Duodenal mucosa (tissue), 2 donors: ENCODE measurements around the gene IL17RE.
A peak's percentile ranks its signal among the peaks of the same experiment; 100 is the strongest.

Experiments
- H3K27ac ChIP-seq: one replicate; pipeline ENCODE4 v1.7.0; 2013; ENCODE audit warnings: low read depth, low read length
- H3K27me3 ChIP-seq, 2 donors: one replicate each; pipeline ENCODE4 v1.7.0; 2013; ENCODE audit warnings: low read length in 2 of 2, control low read depth in 1 of 2; ENCODE audit not compliant: insufficient read depth in 2 of 2, control insufficient read depth in 1 of 2
- H3K36me3 ChIP-seq, 2 donors: one replicate each; pipeline ENCODE4 v1.7.0; 2013; ENCODE audit warnings: low read length in 2 of 2, control low read depth in 1 of 2; ENCODE audit not compliant: insufficient read depth in 2 of 2, control insufficient read depth in 1 of 2
- H3K4me1 ChIP-seq, 2 donors: one replicate each; pipeline ENCODE4 v1.7.0; 2013; ENCODE audit warnings: low read length in 2 of 2, control low read depth in 1 of 2; ENCODE audit not compliant: insufficient read depth in 2 of 2, control insufficient read depth in 1 of 2
- H3K4me3 ChIP-seq, 2 donors: one replicate each; pipeline ENCODE4 v1.7.0; 2013; ENCODE audit warnings: low read length in 2 of 2, low read depth in 1 of 2
- H3K9ac ChIP-seq, 2 donors: one replicate each; pipeline ENCODE4 v1.7.0; 2013; ENCODE audit warnings: low read length in 2 of 2, low read depth in 1 of 2
- H3K9me3 ChIP-seq, 2 donors: one replicate each; pipeline ENCODE4 v1.7.0; 2013; ENCODE audit warnings: low read length in 2 of 2, control low read depth in 1 of 2; ENCODE audit not compliant: control insufficient read depth in 1 of 2

IL17RE gene

DNA sequence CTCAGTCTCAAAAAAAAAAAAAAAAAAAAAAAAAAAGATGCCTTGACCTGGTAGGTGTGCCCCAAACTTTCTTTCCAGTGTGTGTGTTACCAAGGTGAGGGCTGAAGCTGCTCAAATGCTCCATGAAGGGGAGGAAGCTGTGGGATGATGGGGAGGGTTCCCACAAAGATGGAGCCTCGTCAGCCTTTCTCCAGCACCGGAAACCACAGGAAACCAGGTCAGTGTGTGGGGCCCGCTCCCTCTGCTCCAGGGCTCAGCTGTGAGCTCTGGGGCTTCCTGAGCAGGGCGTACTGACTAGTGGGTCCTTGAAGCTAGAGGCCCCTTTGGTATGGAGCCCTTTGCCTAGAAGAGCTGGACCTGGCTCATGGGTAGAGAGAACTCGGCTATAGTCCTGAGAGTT is 681 bp upstream of the IL17RE start:
- Histone ChIP-seq H3K4me1 (peaks cover 35 to 42% of the 10 kb centered on the region in 2 donors), H3K27ac (no peak overlapping the region)

GRCh38 chr3:9903238-9903624 is 583 bp downstream of the IL17RE start:
- Histone ChIP-seq H3K4me3 (peak overlapping the region; percentile 78 to 87), H3K27me3 (no peaks in the 10 kb centered on the region), H3K4me1 (peaks cover 36 to 41% of the 10 kb centered on the region in 2 donors), H3K9ac (peak overlapping the region; percentile 86 to 96), H3K27ac (peak overlapping the region; percentile 11), H3K9me3 (no peaks in the 10 kb centered on the region), H3K36me3 (peaks cover 4 to 12% of the 10 kb centered on the region in 2 donors)

More for the DNA sequence above, 681 bp upstream of the IL17RE start:
- Histone ChIP-seq H3K27me3 (no peaks in the 10 kb centered on the region), H3K9ac (peak overlapping the region; percentile 86 to 96), H3K4me3 (peak overlapping the region; percentile 78 to 87), H3K9me3 (no peaks in the 10 kb centered on the region), H3K36me3 (peaks cover 3 to 7% of the 10 kb centered on the region in 2 donors)

DNA sequence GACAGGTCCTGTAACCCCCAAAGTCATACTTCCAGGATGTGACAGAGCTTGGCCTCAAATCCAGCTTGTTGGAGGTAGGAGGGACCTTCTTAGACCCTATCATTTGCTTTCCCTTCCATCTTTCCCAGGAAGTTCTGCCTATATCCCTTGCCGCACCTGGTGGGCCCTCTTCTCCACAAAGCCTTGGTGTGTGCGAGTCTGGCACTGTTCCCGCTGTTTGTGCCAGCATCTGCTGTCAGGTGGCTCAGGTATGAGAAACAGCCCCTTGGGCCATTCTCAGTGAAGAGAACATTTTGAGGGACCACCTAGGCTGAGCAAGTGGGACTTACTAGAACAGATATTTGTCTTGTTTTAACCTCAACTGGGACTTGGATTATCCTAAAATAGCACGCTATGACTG is 1.3 kb downstream of the IL17RE start:
- Histone ChIP-seq H3K27me3 (no peaks in the 10 kb centered on the region), H3K36me3 (peaks cover 4 to 18% of the 10 kb centered on the region in 2 donors), H3K4me3 (peak overlapping the region; percentile 78 to 87), H3K9ac (peak overlapping the region; percentile 86 to 96), H3K27ac (no peak overlapping the region), H3K9me3 (no peaks in the 10 kb centered on the region), H3K4me1 (peaks cover 32 to 40% of the 10 kb centered on the region in 2 donors)

- no peak overlapping the region for H3K27ac ChIP-seq
- no peak overlapping the region for H3K4me3 ChIP-seq
- H3K9me3 ChIP-seq: no peaks in the 10 kb centered on the region
- no peaks in the 10 kb centered on the region for H3K27me3 ChIP-seq
- H3K9ac ChIP-seq: no peak overlapping the region
- H3K36me3 ChIP-seq: peaks cover 6 to 43% of the 10 kb centered on the region in 2 donors
- H3K4me1 ChIP-seq: peaks cover 22 to 37% of the 10 kb centered on the region in 2 donors
Measured at GRCh38 chr3:9906480-9906879, 3.8 kb downstream of the IL17RE start.

GRCh38 chr3:9908286-9908685 is 5.6 kb downstream of the IL17RE start:
- H3K27me3 ChIP-seq: no peaks in the 10 kb centered on the region
- H3K4me3 ChIP-seq: no peak overlapping the region
- no peaks in the 10 kb centered on the region for H3K9me3 ChIP-seq
- H3K27ac ChIP-seq: no peak overlapping the region
- H3K4me1 ChIP-seq: peaks cover 17 to 29% of the 10 kb centered on the region in 2 donors
- H3K9ac ChIP-seq: no peak overlapping the region
- peaks cover 6 to 52% of the 10 kb centered on the region in 2 donors for H3K36me3 ChIP-seq

DNA sequence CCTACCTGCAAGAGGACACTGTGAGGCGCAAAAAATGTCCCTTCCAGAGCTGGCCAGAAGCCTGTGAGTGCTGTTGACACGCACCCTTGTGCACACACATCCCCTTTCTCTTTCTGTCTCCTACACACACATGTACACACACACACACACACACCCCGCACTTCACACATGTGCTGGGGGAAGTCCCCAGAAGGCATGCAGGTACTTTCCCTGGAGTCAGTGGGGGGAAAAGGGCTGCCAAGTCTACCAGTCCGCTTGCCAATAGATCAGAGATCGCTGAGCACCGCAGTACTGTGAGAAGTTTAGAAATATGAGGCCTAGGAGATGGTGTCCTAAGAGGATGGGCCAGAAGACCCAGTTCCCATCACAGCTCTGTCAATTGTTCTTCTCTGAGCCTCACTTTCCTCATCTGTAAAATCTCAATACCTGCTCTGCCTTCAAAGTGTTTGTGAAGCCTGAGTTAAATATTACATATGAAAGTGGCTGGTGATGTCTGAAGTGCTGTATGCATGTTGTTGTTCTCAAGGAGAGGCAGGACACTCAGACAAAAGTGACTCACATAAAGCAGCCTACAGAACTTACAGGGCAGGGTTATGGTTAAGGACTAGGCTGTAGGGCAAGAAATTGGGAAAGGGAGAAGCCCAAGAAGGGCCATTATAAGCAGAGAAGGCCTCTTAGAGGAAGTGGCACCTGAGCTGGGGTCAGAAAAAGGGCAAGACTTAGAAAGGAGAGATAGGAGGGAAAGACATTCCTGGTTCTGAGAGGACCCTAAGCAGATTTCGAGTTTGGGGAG is 6.8 kb downstream of the IL17RE start:
- H3K27ac ChIP-seq: no peak overlapping the region
- H3K27me3 ChIP-seq: no peaks in the 10 kb centered on the region
- no peak overlapping the region for H3K9ac ChIP-seq
- H3K4me1 ChIP-seq: peaks cover 27 to 34% of the 10 kb centered on the region in 2 donors
- H3K9me3 ChIP-seq: no peaks in the 10 kb centered on the region
- H3K36me3 ChIP-seq: peaks cover 6 to 52% of the 10 kb centered on the region in 2 donors
- no peak overlapping the region for H3K4me3 ChIP-seq

- Histone ChIP-seq H3K9ac (no peak overlapping the region), H3K27me3 (no peaks in the 10 kb centered on the region), H3K4me1 (peaks cover 46 to 53% of the 10 kb centered on the region in 2 donors), H3K36me3 (peaks cover 4 to 46% of the 10 kb centered on the region in 2 donors), H3K9me3 (no peaks in the 10 kb centered on the region), H3K27ac (no peak overlapping the region), H3K4me3 (no peak overlapping the region)
Measured at GRCh38 chr3:9911863-9912262, 9.2 kb downstream of the IL17RE start.

DNA sequence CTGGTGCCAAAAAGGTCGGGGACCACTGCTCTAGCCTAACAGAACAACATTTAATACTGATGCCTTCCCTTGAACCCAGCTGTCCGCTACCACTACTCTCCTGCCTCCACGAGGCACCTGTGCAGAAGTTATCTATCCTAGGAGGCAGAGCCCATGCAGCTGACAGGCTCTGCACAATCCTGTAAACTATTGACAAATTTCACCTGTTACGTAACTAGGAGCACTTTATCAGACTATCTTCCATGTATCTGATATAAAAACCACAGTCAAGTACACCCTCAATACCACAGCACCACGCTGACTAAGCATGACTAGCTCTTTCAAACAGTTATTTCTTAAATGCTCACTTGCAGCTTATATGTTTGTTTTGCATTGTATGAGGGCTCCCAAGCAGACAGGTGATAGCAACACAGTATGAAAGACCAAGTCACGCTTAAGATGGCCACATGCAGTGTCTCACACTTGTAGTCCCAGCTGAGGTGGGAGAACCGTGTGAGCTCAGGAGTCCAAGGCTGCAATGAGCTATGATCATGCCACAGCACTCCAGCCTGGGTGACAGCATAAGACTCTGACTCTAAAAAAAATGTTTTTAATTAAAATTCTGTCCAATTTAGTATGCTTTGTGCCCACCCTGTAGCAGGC is 9.8 kb downstream of the IL17RE start:
- H3K27ac ChIP-seq: no peak overlapping the region
- H3K4me1 ChIP-seq: peaks cover 46 to 56% of the 10 kb centered on the region in 2 donors
- no peaks in the 10 kb centered on the region for H3K27me3 ChIP-seq
- H3K36me3 ChIP-seq: peaks cover 2 to 43% of the 10 kb centered on the region in 2 donors
- H3K9ac ChIP-seq: no peak overlapping the region
- no peak overlapping the region for H3K4me3 ChIP-seq
- H3K9me3 ChIP-seq: no peaks in the 10 kb centered on the region

- Histone ChIP-seq H3K9ac (peak overlapping the region in 1 of 2 donors; percentile 32), H3K36me3 (peaks cover 2 to 37% of the 10 kb centered on the region in 2 donors), H3K27ac (no peak overlapping the region), H3K27me3 (no peaks in the 10 kb centered on the region), H3K4me1 (peaks cover 46 to 54% of the 10 kb centered on the region in 2 donors), H3K9me3 (no peaks in the 10 kb centered on the region), H3K4me3 (no peak overlapping the region)
Measured at GRCh38 chr3:9913601-9914000, 11.0 kb downstream of the IL17RE start.

GRCh38 chr3:9914011-9914410 is 11.4 kb downstream of the IL17RE start:
- H3K27ac ChIP-seq: no peak overlapping the region

More at GRCh38 chr3:9914011-9914410, 11.4 kb downstream of the IL17RE start:
- H3K4me1 ChIP-seq: peaks cover 46 to 50% of the 10 kb centered on the region in 2 donors
- H3K9ac ChIP-seq: peak overlapping the region in 1 of 2 donors; percentile 4
- no peaks in the 10 kb centered on the region for H3K27me3 ChIP-seq
- H3K9me3 ChIP-seq: no peaks in the 10 kb centered on the region
- H3K36me3 ChIP-seq: peaks cover 2 to 33% of the 10 kb centered on the region in 2 donors
- no peak overlapping the region for H3K4me3 ChIP-seq
